Activated naive CD8-positive, alpha-beta T cell (primary cell): Measurements from ENCODE around the gene AGL.
"Not testable (repeated sequence)": the region's sequence is repeated elsewhere in the genome, so short reads cannot be mapped to it uniquely, and the experiment has no call there.

Experiments
- H3K27ac Mint-ChIP-seq: one replicate; pipeline ENCODE4 v1.8.0; 2021; ENCODE audit warnings: mixed read lengths
- H3K27me3 Mint-ChIP-seq: one replicate; pipeline ENCODE4 v1.8.0; 2021; ENCODE audit warnings: mixed read lengths
- H3K36me3 Mint-ChIP-seq: one replicate; pipeline ENCODE4 v1.8.0; 2021; ENCODE audit warnings: mixed read lengths
- H3K4me1 Mint-ChIP-seq: one replicate; pipeline ENCODE4 v1.8.0; 2021; ENCODE audit warnings: low read depth, mixed read lengths
- H3K4me3 Mint-ChIP-seq: one replicate; pipeline ENCODE4 v1.8.0; 2021; ENCODE audit warnings: mild to moderate bottlenecking, mixed read lengths
- H3K9me3 Mint-ChIP-seq: one replicate; pipeline ENCODE4 v1.8.0; 2021; ENCODE audit warnings: low read depth, mixed read lengths

AGL gene

GRCh38 chr1:99836171-99837103 is 13.7 kb upstream of the AGL start:
- not testable (repeated sequence) for H3K4me1 Mint-ChIP-seq, H3K4me3 Mint-ChIP-seq, H3K36me3 Mint-ChIP-seq, H3K27me3 Mint-ChIP-seq, H3K27ac Mint-ChIP-seq
- peaks cover 14% of the 10 kb centered on the region for H3K9me3 Mint-ChIP-seq

DNA sequence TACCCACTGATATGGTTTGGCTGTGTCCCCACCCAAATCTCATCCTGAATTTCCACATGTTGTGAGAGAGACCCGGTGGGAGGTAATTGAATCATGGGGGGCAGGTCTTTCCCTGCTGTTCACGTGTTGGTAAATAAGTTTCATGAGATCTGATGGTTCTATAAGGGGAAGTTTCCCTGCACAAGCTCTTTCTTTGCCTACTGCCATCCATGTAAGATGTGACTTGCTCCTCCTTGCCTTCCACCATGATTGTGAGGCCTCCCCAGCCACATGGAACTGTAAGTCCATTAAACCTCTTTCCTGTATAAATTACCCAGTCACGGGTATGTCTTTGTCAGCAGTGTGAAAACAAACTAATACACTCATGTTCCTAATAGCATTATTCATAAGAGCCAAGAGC is 9.8 kb upstream of the AGL start:
- H3K4me1 Mint-ChIP-seq, H3K36me3 Mint-ChIP-seq, H3K27ac Mint-ChIP-seq, H3K4me3 Mint-ChIP-seq, H3K27me3 Mint-ChIP-seq: not testable (repeated sequence)
- H3K9me3 Mint-ChIP-seq = peaks cover 14% of the 10 kb centered on the region

GRCh38 chr1:99843760-99844159 is 6.4 kb upstream of the AGL start:
- Mint-ChIP-seq H3K36me3 (peaks cover 2% of the 10 kb centered on the region), H3K9me3 (peaks cover 14% of the 10 kb centered on the region), H3K4me1 (no peaks in the 10 kb centered on the region), H3K4me3 (no peak overlapping the region), H3K27ac (no peak overlapping the region), H3K27me3 (no peaks in the 10 kb centered on the region)

DNA sequence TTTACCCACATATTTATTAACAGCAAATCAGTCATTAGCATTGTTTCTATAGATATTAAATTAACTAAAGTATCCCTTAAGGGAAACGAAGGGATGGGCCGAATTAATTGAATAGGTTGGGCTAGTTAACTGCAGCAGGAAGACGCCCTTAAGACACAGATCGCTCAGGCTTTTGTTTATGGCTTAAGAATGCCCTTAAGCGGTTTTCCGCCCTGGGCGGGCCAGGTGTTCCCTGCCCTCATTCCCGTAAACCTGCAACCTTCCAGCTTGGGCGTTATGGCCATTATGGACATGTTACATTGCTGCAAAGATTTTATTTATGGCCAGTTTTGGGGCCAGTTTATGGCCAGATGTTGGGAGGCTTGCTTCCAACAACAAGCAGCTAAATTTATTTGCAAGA is 5.0 kb upstream of the AGL start:
- not testable (repeated sequence) for H3K36me3 Mint-ChIP-seq, H3K27me3 Mint-ChIP-seq, H3K9me3 Mint-ChIP-seq, H3K27ac Mint-ChIP-seq, H3K4me3 Mint-ChIP-seq, H3K4me1 Mint-ChIP-seq

DNA sequence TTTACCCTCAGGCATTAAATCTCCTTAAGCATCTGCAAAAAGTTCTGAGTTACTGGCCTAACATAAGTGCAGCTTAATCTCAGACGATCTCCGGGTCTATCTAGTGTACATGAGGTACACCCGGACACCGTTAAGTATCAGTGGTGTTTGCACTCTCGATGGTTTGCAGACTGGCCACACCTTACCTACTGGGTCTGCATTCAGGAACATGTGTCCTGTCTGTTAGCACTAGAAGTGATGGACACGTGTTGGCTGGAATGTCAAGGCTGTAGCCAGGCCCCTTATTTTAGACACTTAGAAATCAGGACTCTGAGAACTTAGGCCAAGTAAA is 783 bp upstream of the AGL start:
- Mint-ChIP-seq H3K4me1 (peaks cover 29% of the 10 kb centered on the region), H3K27me3 (no peaks in the 10 kb centered on the region), H3K27ac (peak overlapping the region; percentile 97), H3K36me3 (peaks cover 9% of the 10 kb centered on the region), H3K9me3 (no peaks in the 10 kb centered on the region), H3K4me3 (peak overlapping the region; percentile 98)

DNA sequence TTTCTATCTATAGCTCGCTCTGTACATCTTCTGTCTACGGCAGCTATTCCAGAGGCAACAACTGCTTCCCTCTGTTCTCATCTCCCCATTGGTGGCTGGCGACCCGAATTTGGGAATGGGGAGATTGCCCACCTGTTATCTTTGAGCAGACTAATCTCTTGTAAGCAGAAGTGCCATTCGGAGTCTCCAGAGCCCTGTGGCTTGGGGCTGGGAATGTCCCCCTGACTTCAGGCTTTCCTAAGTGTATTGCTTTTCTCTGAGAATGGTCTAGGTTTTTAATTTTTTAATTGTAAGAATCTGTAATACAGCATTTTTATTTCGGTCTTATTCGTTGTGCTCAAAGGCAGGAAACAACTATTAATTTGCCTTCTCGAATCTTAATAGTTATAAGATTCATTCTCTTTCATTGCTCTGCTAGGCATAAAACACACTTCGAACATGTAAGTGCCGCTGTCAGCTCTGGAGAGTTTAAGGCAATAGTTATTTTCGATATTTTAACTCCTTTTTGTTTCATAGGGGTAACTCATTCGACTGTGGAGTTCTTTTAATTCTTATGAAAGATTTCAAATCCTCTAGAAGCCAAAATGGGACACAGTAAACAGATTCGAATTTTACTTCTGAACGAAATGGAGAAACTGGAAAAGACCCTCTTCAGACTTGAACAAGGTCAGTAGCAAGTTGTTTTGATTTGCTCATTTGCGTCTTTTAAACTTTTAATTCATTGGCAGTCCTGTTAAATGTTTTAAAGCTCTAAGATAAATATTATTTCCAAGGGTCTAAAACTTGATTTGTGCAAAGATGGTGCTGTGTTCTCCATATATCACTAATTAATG is 514 bp downstream of the AGL start:
- H3K4me3 Mint-ChIP-seq = peak overlapping the region; percentile 98
- H3K27ac Mint-ChIP-seq = peak overlapping the region; percentile 93
- H3K27me3 Mint-ChIP-seq = no peaks in the 10 kb centered on the region
- peaks cover 29% of the 10 kb centered on the region for H3K4me1 Mint-ChIP-seq
- peaks cover 9% of the 10 kb centered on the region for H3K36me3 Mint-ChIP-seq
- no peaks in the 10 kb centered on the region for H3K9me3 Mint-ChIP-seq

- H3K4me3 Mint-ChIP-seq = peak overlapping the region; percentile 61
- no peaks in the 10 kb centered on the region for H3K9me3 Mint-ChIP-seq
- H3K4me1 Mint-ChIP-seq = peaks cover 29% of the 10 kb centered on the region
- H3K27me3 Mint-ChIP-seq = no peaks in the 10 kb centered on the region
- H3K27ac Mint-ChIP-seq = no peak overlapping the region
- peaks cover 11% of the 10 kb centered on the region for H3K36me3 Mint-ChIP-seq
Observed at GRCh38 chr1:99851850-99852454, 1.8 kb downstream of the AGL start.

DNA sequence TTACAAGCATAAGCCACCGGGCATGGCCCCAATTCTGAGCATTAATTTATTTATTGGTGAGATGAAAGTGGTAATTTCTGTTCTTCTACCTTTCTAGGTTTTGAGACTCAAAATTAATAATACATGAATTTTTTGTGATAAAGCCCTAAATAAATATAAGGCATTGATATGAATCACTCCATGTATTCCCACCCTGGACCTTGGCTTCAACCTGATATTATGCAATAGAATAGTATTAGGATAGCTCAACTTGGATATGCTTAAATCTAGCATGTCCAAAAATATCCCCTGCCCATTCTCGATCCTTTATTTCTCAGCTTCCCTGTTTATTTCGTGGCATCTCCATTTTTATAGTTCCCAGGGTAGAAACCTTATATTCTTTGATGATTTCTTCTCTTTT is 2.5 kb downstream of the AGL start:
- Mint-ChIP-seq H3K4me3 (no peak overlapping the region), H3K27ac (no peak overlapping the region), H3K4me1 (peaks cover 29% of the 10 kb centered on the region), H3K27me3 (no peaks in the 10 kb centered on the region), H3K36me3 (peaks cover 11% of the 10 kb centered on the region), H3K9me3 (no peaks in the 10 kb centered on the region)

DNA sequence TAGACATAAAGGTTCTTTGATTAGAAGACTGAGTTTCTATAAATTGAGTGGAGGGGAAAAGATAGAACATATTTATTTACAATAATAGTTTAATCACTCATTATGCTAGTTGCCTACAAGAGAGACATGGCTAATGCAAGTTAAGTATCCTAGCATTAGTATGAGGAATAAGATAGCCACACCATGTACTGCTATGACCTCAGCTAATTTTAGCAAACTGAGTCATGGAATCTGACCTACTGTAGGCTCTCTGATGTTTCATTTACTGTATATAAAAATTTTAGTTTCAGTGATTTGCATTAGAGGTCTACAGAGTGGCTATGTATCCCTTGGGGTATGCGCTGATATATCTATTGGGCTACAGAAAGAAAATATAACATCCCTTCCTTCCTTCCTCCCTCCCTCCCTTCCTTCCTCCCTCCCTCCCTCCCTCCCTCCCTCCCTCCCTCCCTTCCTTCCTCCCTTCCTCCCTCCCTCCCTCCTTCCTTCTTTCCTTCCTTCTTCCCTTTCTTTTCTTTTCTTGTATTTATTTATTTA is 5.8 kb downstream of the AGL start:
- H3K27me3 Mint-ChIP-seq = no peaks in the 10 kb centered on the region
- H3K4me3 Mint-ChIP-seq = no peak overlapping the region
- H3K27ac Mint-ChIP-seq = no peak overlapping the region
- peaks cover 11% of the 10 kb centered on the region for H3K36me3 Mint-ChIP-seq
- H3K4me1 Mint-ChIP-seq = peaks cover 17% of the 10 kb centered on the region
- no peaks in the 10 kb centered on the region for H3K9me3 Mint-ChIP-seq

DNA sequence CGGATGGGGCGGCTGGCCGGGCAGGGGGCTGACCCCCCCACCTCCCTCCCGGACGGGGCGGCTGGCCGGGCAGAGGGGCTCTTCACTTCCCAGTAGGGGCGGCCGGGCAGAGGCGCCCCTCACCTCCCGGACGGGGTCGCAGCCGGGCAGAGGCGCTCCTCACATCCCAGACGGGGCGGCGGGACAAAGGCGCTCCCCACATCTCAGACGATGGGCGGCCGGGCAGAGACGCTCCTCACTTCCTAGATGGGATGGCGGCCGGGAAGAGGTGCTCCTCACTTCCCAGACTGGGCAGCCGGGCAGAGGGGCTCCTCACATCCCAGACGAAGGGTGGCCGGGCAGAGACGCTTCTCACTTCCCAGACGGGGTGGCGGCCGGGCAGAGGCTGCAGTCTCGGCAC is 6.9 kb downstream of the AGL start:
- H3K36me3 Mint-ChIP-seq = peaks cover 14% of the 10 kb centered on the region
- not testable (repeated sequence) for H3K4me3 Mint-ChIP-seq, H3K27me3 Mint-ChIP-seq, H3K4me1 Mint-ChIP-seq, H3K27ac Mint-ChIP-seq, H3K9me3 Mint-ChIP-seq

DNA sequence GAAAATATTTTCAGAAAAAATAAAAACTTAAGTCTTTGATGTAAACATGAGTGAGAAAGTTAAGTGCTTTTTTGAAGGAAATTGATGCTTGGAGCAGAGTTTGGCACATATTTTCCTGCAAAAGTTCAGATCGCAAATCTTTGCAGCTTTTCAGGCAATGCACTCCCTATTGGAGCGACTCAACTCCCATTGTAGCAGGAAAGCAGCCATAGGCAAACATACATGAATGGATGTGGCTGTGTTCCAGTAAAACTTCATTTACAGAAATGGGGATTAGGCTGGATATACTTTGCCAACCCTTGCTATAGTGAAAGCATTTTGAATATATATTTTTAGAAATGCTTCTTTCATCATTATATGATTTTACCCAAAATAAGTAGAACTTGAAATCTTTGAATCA is 8.1 kb downstream of the AGL start:
- Mint-ChIP-seq H3K4me1 (peaks cover 2% of the 10 kb centered on the region), H3K4me3 (no peak overlapping the region), H3K9me3 (no peaks in the 10 kb centered on the region), H3K36me3 (peaks cover 13% of the 10 kb centered on the region), H3K27ac (no peak overlapping the region), H3K27me3 (no peaks in the 10 kb centered on the region)

DNA sequence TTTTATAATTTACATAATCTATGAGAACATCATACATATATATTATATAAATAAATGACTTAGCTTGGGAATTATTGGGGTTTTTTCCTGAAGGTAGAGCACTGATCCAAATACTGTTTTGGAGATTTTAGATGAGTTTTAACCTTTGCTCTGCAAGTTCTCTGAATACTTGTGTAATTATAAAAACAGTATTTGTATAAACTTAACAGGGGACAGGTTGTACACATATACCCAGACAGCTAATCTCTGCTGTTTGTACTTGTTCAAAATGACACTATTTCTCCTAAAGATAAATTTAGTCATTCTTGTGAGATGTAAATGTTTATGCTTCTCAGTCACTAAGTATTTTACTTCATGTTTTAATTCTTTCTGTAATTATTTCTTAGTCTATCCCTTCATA is 8.7 kb downstream of the AGL start:
- Mint-ChIP-seq H3K4me3 (no peak overlapping the region), H3K27me3 (no peaks in the 10 kb centered on the region), H3K27ac (no peak overlapping the region), H3K4me1 (no peaks in the 10 kb centered on the region), H3K36me3 (peaks cover 10% of the 10 kb centered on the region), H3K9me3 (no peaks in the 10 kb centered on the region)

DNA sequence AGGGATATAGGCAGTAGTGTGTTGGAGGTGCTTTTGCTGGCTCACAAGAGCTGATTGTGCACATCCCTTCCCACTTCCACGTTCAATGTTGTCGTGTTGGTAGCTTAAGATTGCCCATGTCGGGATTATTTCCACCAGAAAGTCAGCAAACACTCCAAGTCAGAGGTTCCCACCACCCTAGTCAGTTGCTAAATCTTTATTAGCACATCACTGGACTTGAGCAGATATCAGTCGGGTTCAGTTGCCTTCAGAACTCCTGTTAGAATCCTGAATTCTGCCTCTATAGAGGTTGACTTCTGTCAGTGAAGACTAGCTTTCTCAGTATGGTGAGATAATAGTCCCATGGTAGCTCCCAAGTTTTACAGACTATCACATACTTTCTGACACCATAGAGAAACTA is 10.5 kb downstream of the AGL start:
- Mint-ChIP-seq H3K36me3 (peaks cover 11% of the 10 kb centered on the region), H3K9me3 (no peaks in the 10 kb centered on the region), H3K27ac (no peak overlapping the region), H3K4me3 (no peak overlapping the region), H3K4me1 (no peaks in the 10 kb centered on the region), H3K27me3 (no peaks in the 10 kb centered on the region)

DNA sequence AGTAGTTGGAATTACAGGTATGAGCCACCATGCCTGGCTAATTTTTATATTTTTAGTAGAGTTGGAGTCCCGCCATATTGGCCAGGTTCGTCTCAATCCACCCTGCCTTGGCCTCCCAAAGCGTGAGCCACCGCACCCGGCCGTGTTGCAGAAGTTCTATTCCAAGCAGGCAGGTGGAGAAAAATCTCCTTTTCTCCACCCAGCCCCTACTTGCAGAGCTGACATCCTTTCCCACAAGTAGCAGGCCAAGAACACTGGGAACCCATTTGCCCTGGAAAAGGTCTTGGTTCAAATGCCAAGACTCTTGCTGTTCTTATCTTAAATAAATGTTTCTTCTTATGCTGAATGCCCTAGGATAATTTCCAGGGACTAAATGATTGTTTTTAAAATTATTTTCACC is 17.5 kb downstream of the AGL start:
- H3K27me3 Mint-ChIP-seq = no peaks in the 10 kb centered on the region
- H3K36me3 Mint-ChIP-seq = peaks cover 7% of the 10 kb centered on the region
- no peak overlapping the region for H3K27ac Mint-ChIP-seq
- no peak overlapping the region for H3K4me3 Mint-ChIP-seq
- H3K9me3 Mint-ChIP-seq = no peaks in the 10 kb centered on the region
- no peaks in the 10 kb centered on the region for H3K4me1 Mint-ChIP-seq

- Mint-ChIP-seq H3K36me3 (peaks cover 7% of the 10 kb centered on the region), H3K27ac (no peak overlapping the region), H3K27me3 (no peaks in the 10 kb centered on the region), H3K9me3 (no peaks in the 10 kb centered on the region), H3K4me3 (no peak overlapping the region), H3K4me1 (no peaks in the 10 kb centered on the region)
Observed at GRCh38 chr1:99869304-99869703, 19.1 kb downstream of the AGL start.
